ENCODE measurements around the gene TTLL7. TPM values are rescaled to one million over a fixed set of nuclear protein-coding genes. Genes with fewer than 3 reads are reported as not detected.

Gene TTLL7
- total and polyA plus RNA-seq, 12 donors: 0.06 to 7.6 (median 2.6) TPM

DNA sequence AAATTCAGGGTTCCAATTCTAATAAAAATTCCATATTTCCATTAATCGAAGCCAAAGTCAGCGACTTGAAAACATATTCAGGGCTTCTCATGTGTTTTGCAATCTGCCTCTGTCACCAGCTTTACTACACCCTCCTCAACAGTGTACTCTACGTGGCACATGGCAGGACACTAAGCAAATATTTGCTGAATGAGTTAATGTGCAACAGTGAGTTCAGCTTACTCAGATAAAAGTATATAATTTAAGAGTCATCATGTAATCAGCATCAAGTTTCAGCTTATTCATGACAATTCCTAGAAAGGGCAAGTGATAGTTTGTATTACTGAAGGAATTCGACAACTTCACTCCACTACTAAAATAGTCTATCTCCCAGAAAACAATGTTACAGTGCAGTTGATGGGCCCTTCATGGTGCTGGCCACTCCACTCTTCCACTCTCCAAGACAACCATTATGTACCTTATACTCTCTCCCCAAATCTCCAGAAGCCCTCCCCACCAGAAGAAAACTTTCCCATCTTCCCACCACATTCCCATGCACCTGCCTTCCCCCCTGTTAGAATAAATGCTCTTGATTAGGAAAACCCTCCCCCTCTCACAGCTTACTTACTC lies 97.3 kb downstream of the TTLL7 start:
- H3K4me3 ChIP-seq: no peak overlapping the region
- no peak overlapping the region for H3K27ac ChIP-seq
- 86 to 95% (median 88%) methylated on average over 4 of the region's 4 CpGs for WGBS, 4 donors
- DNase-seq: no peak
- no peaks in the 10 kb centered on the region for H3K4me1 ChIP-seq (replicated peaks in 1 of 2)
- H3K9me3 ChIP-seq (replicated peaks in 1 of 3): no peaks in the 10 kb centered on the region
- intact Hi-C loops (cut with DNase I): no loop called here
- TF ChIP-seq POLR2A (IDR thresholded peaks at IDR 0.05): no peak
- TF ChIP-seq, protein P1, sequence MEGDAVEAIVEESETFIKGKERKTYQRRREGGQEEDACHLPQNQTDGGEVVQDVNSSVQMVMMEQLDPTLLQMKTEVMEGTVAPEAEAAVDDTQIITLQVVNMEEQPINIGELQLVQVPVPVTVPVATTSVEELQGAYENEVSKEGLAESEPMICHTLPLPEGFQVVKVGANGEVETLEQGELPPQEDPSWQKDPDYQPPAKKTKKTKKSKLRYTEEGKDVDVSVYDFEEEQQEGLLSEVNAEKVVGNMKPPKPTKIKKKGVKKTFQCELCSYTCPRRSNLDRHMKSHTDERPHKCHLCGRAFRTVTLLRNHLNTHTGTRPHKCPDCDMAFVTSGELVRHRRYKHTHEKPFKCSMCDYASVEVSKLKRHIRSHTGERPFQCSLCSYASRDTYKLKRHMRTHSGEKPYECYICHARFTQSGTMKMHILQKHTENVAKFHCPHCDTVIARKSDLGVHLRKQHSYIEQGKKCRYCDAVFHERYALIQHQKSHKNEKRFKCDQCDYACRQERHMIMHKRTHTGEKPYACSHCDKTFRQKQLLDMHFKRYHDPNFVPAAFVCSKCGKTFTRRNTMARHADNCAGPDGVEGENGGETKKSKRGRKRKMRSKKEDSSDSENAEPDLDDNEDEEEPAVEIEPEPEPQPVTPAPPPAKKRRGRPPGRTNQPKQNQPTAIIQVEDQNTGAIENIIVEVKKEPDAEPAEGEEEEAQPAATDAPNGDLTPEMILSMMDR (IDR thresholded peaks at IDR 0.05): no peak
- H3K36me3 ChIP-seq (replicated peaks in 1 of 2): no peaks in the 10 kb centered on the region
- H3K27me3 ChIP-seq: no peaks in the 10 kb centered on the region

DNA sequence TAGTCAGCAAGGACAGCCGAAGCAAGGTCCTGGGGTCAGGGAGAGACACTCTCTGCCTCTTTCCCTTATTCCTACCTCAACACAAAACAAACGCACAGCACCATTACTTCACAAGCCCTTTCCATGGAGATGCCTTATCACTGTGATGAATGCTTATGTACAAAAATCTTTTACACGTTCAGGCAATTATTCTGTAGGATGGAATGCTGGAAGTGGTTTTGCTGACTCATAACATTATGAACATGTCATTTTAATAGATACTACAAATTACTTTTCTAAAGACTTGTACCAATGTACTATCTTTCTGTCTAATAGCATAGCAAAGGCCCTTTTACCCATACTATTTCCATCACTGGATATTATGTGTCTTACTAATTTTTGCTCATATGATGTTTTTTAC lies 98.4 kb downstream of the TTLL7 start:
- DNase-seq: no peak
- TF ChIP-seq, protein P1 (IDR thresholded peaks at IDR 0.05): no peak
- no peak for TF ChIP-seq POLR2A (IDR thresholded peaks at IDR 0.05)
- H3K9me3 ChIP-seq (replicated peaks in 1 of 3): no peaks in the 10 kb centered on the region
- no peak overlapping the region for H3K4me3 ChIP-seq
- H3K36me3 ChIP-seq (replicated peaks in 1 of 2): no peaks in the 10 kb centered on the region
- H3K27ac ChIP-seq: no peak overlapping the region
- no peaks in the 10 kb centered on the region for H3K27me3 ChIP-seq
- 57 to 70% (median 65%) methylated on average over 3 of the region's 3 CpGs for WGBS, 4 donors
- H3K4me1 ChIP-seq (replicated peaks in 1 of 2): no peaks in the 10 kb centered on the region
- intact Hi-C loops (cut with DNase I): no loop called here

DNA sequence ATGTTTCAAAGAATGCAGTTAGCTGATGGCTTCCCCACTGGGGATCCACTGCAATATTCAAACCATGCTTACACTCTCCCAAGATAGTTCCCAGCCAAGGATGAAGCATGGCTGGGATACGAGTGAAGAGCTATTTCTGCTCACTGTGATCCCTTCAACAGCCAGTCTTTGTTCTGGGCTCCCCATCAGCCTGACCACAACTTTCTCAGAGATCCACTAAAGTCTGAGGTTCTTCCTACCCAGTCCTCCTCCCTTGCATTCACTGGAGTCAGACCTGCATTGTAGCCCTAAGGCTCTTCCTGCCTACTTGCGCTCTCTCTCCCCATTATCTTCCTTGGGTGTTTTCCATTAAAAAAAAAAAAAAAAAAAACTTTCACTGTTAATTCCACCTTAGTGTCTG lies 101.4 kb downstream of the TTLL7 start:
- WGBS, 4 donors: 49 to 88% (median 87%) methylated on average over 2 of the region's 2 CpGs
- Histone ChIP-seq H3K4me1 (replicated peaks in 1 of 2) (no peaks in the 10 kb centered on the region), H3K4me3 (no peak overlapping the region), H3K36me3 (replicated peaks in 1 of 2) (no peaks in the 10 kb centered on the region), H3K27ac (no peak overlapping the region), H3K27me3 (no peaks in the 10 kb centered on the region), H3K9me3 (replicated peaks in 1 of 3) (no peaks in the 10 kb centered on the region)
- no peak for DNase-seq
- TF ChIP-seq, protein P1 (IDR thresholded peaks at IDR 0.05): no peak
- TF ChIP-seq POLR2A (IDR thresholded peaks at IDR 0.05): no peak
- intact Hi-C loops (cut with DNase I): no loop called here

DNA sequence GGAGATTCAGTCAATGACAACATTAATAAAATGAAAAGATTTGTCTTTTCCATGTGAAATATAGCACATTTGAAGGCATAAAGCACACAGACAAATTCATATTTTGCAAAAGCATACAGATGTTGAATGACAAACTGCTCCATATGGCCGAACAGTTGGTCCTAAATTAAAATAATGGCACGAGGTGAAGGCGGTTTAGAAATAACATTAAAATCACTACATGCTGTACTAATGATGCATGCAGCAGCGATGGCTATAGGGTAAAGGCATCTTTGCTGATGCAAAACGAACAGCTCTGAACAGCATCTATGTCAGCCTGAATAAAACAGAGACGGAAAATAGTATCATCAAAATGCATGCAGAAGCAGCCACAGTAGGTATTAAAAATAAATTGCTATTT lies 102.6 kb downstream of the TTLL7 start:
- Histone ChIP-seq H3K27me3 (no peaks in the 10 kb centered on the region), H3K27ac (no peak overlapping the region), H3K36me3 (replicated peaks in 1 of 2) (no peaks in the 10 kb centered on the region), H3K4me1 (replicated peaks in 1 of 2) (no peaks in the 10 kb centered on the region), H3K4me3 (no peak overlapping the region), H3K9me3 (replicated peaks in 1 of 3) (no peaks in the 10 kb centered on the region)
- TF ChIP-seq POLR2A (IDR thresholded peaks at IDR 0.05): no peak
- TF ChIP-seq, protein P1 (IDR thresholded peaks at IDR 0.05): no peak
- DNase-seq: no peak
- intact Hi-C loops (cut with DNase I): no loop called here
- whole genome bisulfite sequencing, 4 donors: 77 to 84% (median 82%) methylated on average over 6 of the region's 6 CpGs
